ENCODE results near the gene NFKB1.

The NFKB1 gene

GRCh38 chr4:102454268-102454667 is 46.9 kb upstream of the NFKB1 start:
- Histone ChIP-seq H3K9ac (ENCODE audit: low read length) (no peak overlapping the region), H3K27me3 (ENCODE audit: insufficient read depth, low read length) (no peaks in the 10 kb centered on the region), H3K4me1 (ENCODE audit: insufficient read depth, low read length, severe bottlenecking) (no peaks in the 10 kb centered on the region), H3K9me2 (ENCODE audit: low read depth, low read length) (no peaks in the 10 kb centered on the region), H3K27ac (ENCODE audit: low read depth, low read length, poor library complexity, severe bottlenecking) (no peak overlapping the region), H3K36me3 (ENCODE audit: insufficient read depth, low read length) (no peaks in the 10 kb centered on the region), H3K4me2 (ENCODE audit: low read length) (no peak overlapping the region), H2AFZ (ENCODE audit: low read length) (no peak overlapping the region), H3F3A (ENCODE audit: insufficient read depth, low read length) (no peaks in the 10 kb centered on the region), H3K79me2 (ENCODE audit: insufficient read depth, low read length) (no peaks in the 10 kb centered on the region), H3K9me3 (ENCODE audit: low read length) (no peaks in the 10 kb centered on the region), H4K20me1 (ENCODE audit: insufficient read depth, low read length) (no peaks in the 10 kb centered on the region), H3K4me3 (ENCODE audit: low read depth, low read length, poor library complexity, severe bottlenecking) (no peak overlapping the region)
- no peak for TF ChIP-seq EZH2 (IDR thresholded peaks at IDR 0.05; ENCODE audit: borderline replicate concordance, low read length)
- TF ChIP-seq, protein P1, sequence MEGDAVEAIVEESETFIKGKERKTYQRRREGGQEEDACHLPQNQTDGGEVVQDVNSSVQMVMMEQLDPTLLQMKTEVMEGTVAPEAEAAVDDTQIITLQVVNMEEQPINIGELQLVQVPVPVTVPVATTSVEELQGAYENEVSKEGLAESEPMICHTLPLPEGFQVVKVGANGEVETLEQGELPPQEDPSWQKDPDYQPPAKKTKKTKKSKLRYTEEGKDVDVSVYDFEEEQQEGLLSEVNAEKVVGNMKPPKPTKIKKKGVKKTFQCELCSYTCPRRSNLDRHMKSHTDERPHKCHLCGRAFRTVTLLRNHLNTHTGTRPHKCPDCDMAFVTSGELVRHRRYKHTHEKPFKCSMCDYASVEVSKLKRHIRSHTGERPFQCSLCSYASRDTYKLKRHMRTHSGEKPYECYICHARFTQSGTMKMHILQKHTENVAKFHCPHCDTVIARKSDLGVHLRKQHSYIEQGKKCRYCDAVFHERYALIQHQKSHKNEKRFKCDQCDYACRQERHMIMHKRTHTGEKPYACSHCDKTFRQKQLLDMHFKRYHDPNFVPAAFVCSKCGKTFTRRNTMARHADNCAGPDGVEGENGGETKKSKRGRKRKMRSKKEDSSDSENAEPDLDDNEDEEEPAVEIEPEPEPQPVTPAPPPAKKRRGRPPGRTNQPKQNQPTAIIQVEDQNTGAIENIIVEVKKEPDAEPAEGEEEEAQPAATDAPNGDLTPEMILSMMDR (IDR thresholded peaks at IDR 0.05; ENCODE audit: low read length), result no peak

GRCh38 chr4:102454981-102455685 is 46.0 kb upstream of the NFKB1 start:
- H3F3A ChIP-seq (ENCODE audit: insufficient read depth, low read length), result no peaks in the 10 kb centered on the region
- no peaks in the 10 kb centered on the region for H3K36me3 ChIP-seq (ENCODE audit: insufficient read depth, low read length)
- no peaks in the 10 kb centered on the region for H4K20me1 ChIP-seq (ENCODE audit: insufficient read depth, low read length)
- TF ChIP-seq, protein P1 (IDR thresholded peaks at IDR 0.05; ENCODE audit: low read length), result no peak
- no peak for TF ChIP-seq EZH2 (IDR thresholded peaks at IDR 0.05; ENCODE audit: borderline replicate concordance, low read length)
- no peak overlapping the region for H3K4me2 ChIP-seq (ENCODE audit: low read length)
- no peak overlapping the region for H3K4me3 ChIP-seq (ENCODE audit: low read depth, low read length, poor library complexity, severe bottlenecking)
- H3K9me2 ChIP-seq (ENCODE audit: low read depth, low read length), result no peaks in the 10 kb centered on the region
- H2AFZ ChIP-seq (ENCODE audit: low read length), result no peak overlapping the region
- no peak overlapping the region for H3K9ac ChIP-seq (ENCODE audit: low read length)
- H3K4me1 ChIP-seq (ENCODE audit: insufficient read depth, low read length, severe bottlenecking), result no peaks in the 10 kb centered on the region
- H3K27me3 ChIP-seq (ENCODE audit: insufficient read depth, low read length), result no peaks in the 10 kb centered on the region
- no peaks in the 10 kb centered on the region for H3K79me2 ChIP-seq (ENCODE audit: insufficient read depth, low read length)
- H3K9me3 ChIP-seq (ENCODE audit: low read length), result no peaks in the 10 kb centered on the region
- no peak overlapping the region for H3K27ac ChIP-seq (ENCODE audit: low read depth, low read length, poor library complexity, severe bottlenecking)

GRCh38 chr4:102455750-102456149 is 45.4 kb upstream of the NFKB1 start:
- Histone ChIP-seq H3K9me2 (ENCODE audit: low read depth, low read length) (no peaks in the 10 kb centered on the region), H3K9me3 (ENCODE audit: low read length) (no peaks in the 10 kb centered on the region), H2AFZ (ENCODE audit: low read length) (no peak overlapping the region), H3K36me3 (ENCODE audit: insufficient read depth, low read length) (no peaks in the 10 kb centered on the region), H3K4me2 (ENCODE audit: low read length) (no peak overlapping the region), H3K27ac (ENCODE audit: low read depth, low read length, poor library complexity, severe bottlenecking) (no peak overlapping the region), H4K20me1 (ENCODE audit: insufficient read depth, low read length) (no peaks in the 10 kb centered on the region), H3K4me3 (ENCODE audit: low read depth, low read length, poor library complexity, severe bottlenecking) (no peak overlapping the region), H3K9ac (ENCODE audit: low read length) (no peak overlapping the region), H3K79me2 (ENCODE audit: insufficient read depth, low read length) (no peaks in the 10 kb centered on the region), H3F3A (ENCODE audit: insufficient read depth, low read length) (no peaks in the 10 kb centered on the region), H3K4me1 (ENCODE audit: insufficient read depth, low read length, severe bottlenecking) (no peaks in the 10 kb centered on the region), H3K27me3 (ENCODE audit: insufficient read depth, low read length) (no peaks in the 10 kb centered on the region)
- no peak for TF ChIP-seq EZH2 (IDR thresholded peaks at IDR 0.05; ENCODE audit: borderline replicate concordance, low read length)
- TF ChIP-seq, protein P1 (IDR thresholded peaks at IDR 0.05; ENCODE audit: low read length), result no peak
